GM12872 (cell line): ENCODE data around the gene PRDM16.

ENCODE experiments used
- TF ChIP-seq, protein P1 (sequence below): IDR thresholded peaks from 3 replicates; pipeline ENCODE4 v1.5.1; 2011; ENCODE audit warnings: low read depth, mild to moderate bottlenecking, low read length, moderate library complexity; ENCODE audit not compliant: insufficient read depth

The PRDM16 gene

DNA sequence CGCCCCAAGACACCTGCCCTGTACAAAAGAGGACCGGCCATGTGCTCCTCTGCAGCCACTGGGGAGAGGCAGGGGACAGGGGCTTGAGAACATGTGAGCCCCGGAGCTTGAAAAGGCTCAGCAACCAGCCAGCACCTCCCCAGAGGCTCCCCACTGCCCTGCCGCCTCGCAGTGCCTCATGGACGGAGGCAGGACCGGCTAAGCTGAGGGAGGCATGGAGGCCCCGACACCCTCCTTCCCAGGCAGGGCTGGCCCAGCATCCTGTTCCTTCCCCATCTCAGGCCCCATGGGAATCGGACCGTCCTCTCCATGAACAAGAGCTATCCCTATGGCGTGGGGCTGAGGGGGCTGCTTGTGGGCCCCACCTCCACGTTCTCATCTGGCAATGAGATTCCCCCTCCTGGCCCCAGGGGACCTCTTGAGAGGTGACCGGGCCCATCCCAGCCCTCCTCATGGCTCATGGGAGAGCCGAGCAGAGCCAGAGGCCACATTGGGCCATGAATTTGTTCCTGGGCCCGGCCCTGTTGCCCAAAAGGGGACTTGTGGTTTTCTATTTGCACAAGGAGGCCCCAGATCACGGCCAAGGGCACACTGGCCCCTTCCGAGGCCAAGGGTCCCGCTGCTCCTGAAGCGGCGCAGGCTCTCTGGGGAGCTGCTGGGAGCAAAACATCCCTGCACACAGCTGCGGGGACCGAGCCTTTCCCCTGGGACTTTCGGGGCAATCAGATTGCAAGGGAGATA, 320.3 kb downstream of the PRDM16 start:
- TF ChIP-seq, protein P1, sequence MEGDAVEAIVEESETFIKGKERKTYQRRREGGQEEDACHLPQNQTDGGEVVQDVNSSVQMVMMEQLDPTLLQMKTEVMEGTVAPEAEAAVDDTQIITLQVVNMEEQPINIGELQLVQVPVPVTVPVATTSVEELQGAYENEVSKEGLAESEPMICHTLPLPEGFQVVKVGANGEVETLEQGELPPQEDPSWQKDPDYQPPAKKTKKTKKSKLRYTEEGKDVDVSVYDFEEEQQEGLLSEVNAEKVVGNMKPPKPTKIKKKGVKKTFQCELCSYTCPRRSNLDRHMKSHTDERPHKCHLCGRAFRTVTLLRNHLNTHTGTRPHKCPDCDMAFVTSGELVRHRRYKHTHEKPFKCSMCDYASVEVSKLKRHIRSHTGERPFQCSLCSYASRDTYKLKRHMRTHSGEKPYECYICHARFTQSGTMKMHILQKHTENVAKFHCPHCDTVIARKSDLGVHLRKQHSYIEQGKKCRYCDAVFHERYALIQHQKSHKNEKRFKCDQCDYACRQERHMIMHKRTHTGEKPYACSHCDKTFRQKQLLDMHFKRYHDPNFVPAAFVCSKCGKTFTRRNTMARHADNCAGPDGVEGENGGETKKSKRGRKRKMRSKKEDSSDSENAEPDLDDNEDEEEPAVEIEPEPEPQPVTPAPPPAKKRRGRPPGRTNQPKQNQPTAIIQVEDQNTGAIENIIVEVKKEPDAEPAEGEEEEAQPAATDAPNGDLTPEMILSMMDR: no peak

DNA sequence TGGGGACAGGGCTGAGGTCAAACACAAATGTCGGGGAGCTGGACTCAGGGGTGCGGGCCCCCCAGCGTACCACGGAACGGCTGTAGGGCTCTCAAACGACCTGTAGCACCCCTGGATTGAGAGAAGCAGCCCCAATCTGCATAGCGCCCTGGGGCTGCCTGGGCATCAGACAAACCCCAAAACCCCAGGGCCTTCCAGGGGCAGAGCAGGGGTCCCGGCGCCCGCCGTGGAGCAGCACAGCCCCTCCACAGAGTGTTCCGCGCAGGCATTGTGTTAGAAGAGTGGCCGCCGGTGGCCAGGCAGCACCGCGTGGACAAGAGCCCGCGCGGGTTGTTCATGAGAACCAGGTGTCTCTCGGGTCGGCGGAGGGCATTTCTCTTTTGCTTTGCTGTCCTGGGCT, 321.3 kb downstream of the PRDM16 start:
- TF ChIP-seq, protein P1: no peak

DNA sequence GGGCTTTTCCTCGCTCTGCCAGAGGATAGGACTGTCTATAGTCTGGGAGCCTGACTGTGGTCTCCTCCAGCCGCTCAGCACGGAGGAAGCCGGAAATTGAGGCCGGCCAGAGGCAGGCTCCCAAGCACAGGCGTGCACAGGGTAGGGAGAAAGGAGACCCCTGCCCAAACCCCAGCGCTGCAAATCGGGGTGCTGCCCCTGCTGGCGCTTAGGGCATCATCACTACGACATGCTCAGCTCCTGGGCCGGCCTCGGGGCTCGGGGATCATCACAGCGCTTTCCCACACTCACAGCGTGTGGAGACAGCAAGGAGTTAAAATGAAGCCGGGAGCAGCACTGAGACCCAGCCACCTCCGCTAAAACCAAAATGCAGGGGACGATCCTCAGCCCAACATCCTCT, 322.7 kb downstream of the PRDM16 start:
- TF ChIP-seq, protein P1: no peak

GRCh38 chr1:3393024-3393986, 324.3 kb downstream of the PRDM16 start:
- TF ChIP-seq, protein P1: no peak

- TF ChIP-seq, protein P1: no peak
Observed at GRCh38 chr1:3393987-3394920, 325.3 kb downstream of the PRDM16 start.

- TF ChIP-seq, protein P1: no peak
Observed at GRCh38 chr1:3396411-3396810, 327.4 kb downstream of the PRDM16 start.

- TF ChIP-seq, protein P1: no peak
Observed at GRCh38 chr1:3397311-3397710, 328.3 kb downstream of the PRDM16 start.
